ENCODE results near the gene GPC5.

GRCh38 chr13:91824416-91824815 lies 426.0 kb downstream of the GPC5 start:
- TF ChIP-seq ATF2 (IDR thresholded peaks at IDR 0.05; ENCODE audit: low read length): no peak
- TF ChIP-seq TEAD4 (IDR thresholded peaks at IDR 0.05; ENCODE audit: low read depth, low read length): no peak

Data from H1 (cell line).